ENCODE data around the gene RPL29.

The RPL29 gene

GRCh38 chr3:51967384-51968169 lies 28.1 kb downstream of the RPL29 start, which contains the start of gene PCBP4:
Gene PCBP4, minus strand, starts transcription at chr3:51967454. Its CDS starts 6,214 bp downstream, at chr3:51961240.
- H3K4me3 ChIP-seq (ENCODE audit: low read length) = peak within 1 kb of the TSS; percentile 63
- peak; percentile 31 for DNase-seq (ENCODE audit: low read depth)
- no peak for TF ChIP-seq CTCF (IDR thresholded peaks at IDR 0.05; ENCODE audit: insufficient read depth, low read depth, low read length, missing control alignments)

- TF ChIP-seq CTCF (IDR thresholded peaks at IDR 0.05; ENCODE audit: insufficient read depth, low read depth, low read length, missing control alignments) = no peak
- peak overlapping the region; percentile 63 for H3K4me3 ChIP-seq (ENCODE audit: low read length)
- DNase-seq (ENCODE audit: low read depth) = no peak
Observed at GRCh38 chr3:51966922-51967383, 28.7 kb downstream of the RPL29 start.

- TF ChIP-seq CTCF (IDR thresholded peaks at IDR 0.05; ENCODE audit: insufficient read depth, low read depth, low read length, missing control alignments) = no peak
- peak overlapping the region; percentile 63 for H3K4me3 ChIP-seq (ENCODE audit: low read length)
- DNase-seq (ENCODE audit: low read depth) = no peak
Observed at GRCh38 chr3:51966486-51966885, 29.2 kb downstream of the RPL29 start.

GRCh38 chr3:51966016-51966415 lies 29.7 kb downstream of the RPL29 start:
- no peak for TF ChIP-seq CTCF (IDR thresholded peaks at IDR 0.05; ENCODE audit: insufficient read depth, low read depth, low read length, missing control alignments)
- DNase-seq (ENCODE audit: low read depth) = no peak
- H3K4me3 ChIP-seq (ENCODE audit: low read length) = peak overlapping the region; percentile 63

GRCh38 chr3:51964521-51964920 lies 31.2 kb downstream of the RPL29 start:
- no peak overlapping the region for H3K4me3 ChIP-seq (ENCODE audit: low read length)
- TF ChIP-seq CTCF (IDR thresholded peaks at IDR 0.05; ENCODE audit: insufficient read depth, low read depth, low read length, missing control alignments) = no peak
- no peak for DNase-seq (ENCODE audit: low read depth)

GRCh38 chr3:51963951-51964451 lies 31.7 kb downstream of the RPL29 start:
- DNase-seq (ENCODE audit: low read depth) = no peak
- TF ChIP-seq CTCF (IDR thresholded peaks at IDR 0.05; ENCODE audit: insufficient read depth, low read depth, low read length, missing control alignments) = no peak
- no peak overlapping the region for H3K4me3 ChIP-seq (ENCODE audit: low read length)
